ENCODE measurements around the gene KRTAP10-6. TPM values are rescaled to one million over a fixed set of nuclear protein-coding genes. Genes with fewer than 3 reads are reported as not detected.
"Not testable (repeated sequence)": the region's sequence is repeated elsewhere in the genome, so short reads cannot be mapped to it uniquely, and the experiment has no call there.

KRTAP10-6 gene
- total RNA-seq, 3 donors from 2014 or later = not detected

DNA sequence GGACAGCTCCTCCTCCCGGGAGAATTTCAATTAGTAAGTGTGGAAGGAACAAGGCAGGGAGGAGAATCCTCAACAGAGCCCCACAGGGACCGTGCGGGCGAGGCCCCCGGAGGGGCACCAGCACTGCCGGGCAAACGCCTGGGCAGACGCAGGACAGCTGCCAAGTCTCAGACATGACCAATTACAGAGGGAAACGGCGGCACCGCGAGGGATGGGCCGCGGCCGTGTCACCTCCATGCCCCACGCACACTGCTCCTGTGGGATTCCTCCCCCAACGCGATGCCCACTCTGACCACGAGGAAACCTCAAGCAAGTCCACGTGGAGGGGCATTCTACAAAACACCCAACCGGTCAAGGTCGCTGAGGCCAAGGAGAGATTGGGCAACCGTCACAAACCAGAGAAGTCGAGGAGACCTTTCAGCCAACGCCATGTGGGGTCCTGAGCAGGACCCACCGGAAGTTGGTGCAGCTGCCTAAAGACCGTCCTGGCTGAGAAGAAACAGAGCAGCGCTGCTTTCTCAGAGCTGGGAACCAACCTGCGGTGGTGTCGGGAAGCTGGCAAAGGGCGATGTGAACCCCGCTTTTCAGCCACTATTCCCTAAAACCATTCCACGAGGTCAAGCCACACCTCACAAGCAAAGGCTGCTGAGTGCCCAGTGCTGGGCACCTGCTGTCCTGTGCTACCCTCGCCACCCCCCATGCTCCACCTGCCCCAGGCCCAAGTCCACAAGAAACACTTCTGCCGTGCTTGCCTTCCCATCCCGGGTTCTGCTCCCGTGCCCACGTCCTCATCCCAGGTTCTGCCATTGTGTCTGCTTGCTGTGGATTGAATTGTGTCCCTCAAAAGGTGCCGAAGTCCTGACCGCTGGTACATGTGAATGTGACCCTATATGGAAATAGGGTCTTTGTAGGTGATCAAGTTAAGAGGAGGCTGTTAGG lies 20.2 kb downstream of the KRTAP10-6 start:
- H3K4me1 Mint-ChIP-seq (ENCODE audit: low read depth) = peaks cover 4% of the 10 kb centered on the region
- DNase-seq = no peak
- peaks cover 9% of the 10 kb centered on the region for H3K27me3 Mint-ChIP-seq (ENCODE audit: low read depth)
- no peak overlapping the region for H3K4me3 Mint-ChIP-seq
- no peaks in the 10 kb centered on the region for H3K36me3 Mint-ChIP-seq (ENCODE audit: insufficient read depth)
- peaks cover 5% of the 10 kb centered on the region for H3K9me3 Mint-ChIP-seq
- ATAC-seq = no peak

GRCh38 chr21:44571296-44571695 lies 21.0 kb downstream of the KRTAP10-6 start:
- H3K4me1 Mint-ChIP-seq (ENCODE audit: low read depth) = peaks cover 4% of the 10 kb centered on the region
- peaks cover 4% of the 10 kb centered on the region for H3K9me3 Mint-ChIP-seq
- H3K36me3 Mint-ChIP-seq (ENCODE audit: insufficient read depth) = no peaks in the 10 kb centered on the region
- ATAC-seq (no peak), DNase-seq (no peak)
- H3K27me3 Mint-ChIP-seq (ENCODE audit: low read depth) = peaks cover 9% of the 10 kb centered on the region
- H3K4me3 Mint-ChIP-seq = no peak overlapping the region

GRCh38 chr21:44569861-44570517 lies 22.3 kb downstream of the KRTAP10-6 start:
- no peak for DNase-seq
- ATAC-seq = no peak
- Mint-ChIP-seq H3K4me3 (no peak overlapping the region), H3K4me1 (ENCODE audit: low read depth) (peaks cover 9% of the 10 kb centered on the region), H3K36me3 (ENCODE audit: insufficient read depth) (no peaks in the 10 kb centered on the region), H3K9me3 (peaks cover 4% of the 10 kb centered on the region), H3K27me3 (ENCODE audit: low read depth) (peaks cover 9% of the 10 kb centered on the region)

DNA sequence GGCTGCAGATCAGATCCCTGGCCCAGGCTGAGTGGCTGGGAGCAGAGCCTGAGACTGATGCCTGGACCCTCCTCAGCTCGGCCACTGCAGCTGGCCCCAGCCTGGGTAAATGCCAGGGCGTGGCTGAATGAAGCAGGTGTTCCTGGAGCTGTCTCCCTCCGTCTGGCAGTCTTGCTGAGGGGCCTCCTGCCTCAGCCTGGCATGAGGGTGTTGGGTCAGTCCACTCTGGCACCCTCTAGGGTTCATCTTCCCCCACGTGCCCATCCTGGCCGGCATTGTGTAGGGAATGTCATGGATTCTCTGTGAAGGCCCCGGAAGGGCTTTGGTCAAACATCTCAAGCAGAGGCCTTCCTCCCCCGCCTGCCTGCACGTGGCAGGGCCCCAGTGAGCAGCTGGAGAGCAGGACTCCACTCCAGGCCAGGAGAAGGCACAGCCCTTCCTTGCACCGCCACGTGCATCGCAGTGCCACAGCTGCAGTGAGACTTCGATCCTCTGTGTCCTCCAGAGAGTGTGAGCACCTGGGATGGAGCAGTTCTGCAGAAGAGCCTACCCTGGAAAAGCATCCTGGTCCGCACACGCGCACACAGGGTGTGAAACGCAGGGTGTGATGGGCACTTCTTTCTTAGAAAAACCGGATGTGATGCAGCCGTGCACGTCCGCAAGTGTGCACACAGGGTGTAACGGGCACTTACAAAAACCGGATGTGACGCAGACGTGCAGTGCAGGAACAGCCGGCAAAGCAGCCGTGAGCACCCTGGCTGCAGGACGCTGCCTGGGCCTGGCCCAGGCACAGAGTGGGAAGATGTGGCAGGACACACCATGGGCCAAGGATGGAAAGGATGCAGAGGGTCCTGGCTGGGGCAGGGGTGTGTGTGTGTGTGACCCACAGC lies 23.4 kb downstream of the KRTAP10-6 start:
- H3K36me3 Mint-ChIP-seq (ENCODE audit: insufficient read depth) = no peaks in the 10 kb centered on the region
- ATAC-seq = no peak
- peaks cover 6% of the 10 kb centered on the region for H3K27me3 Mint-ChIP-seq (ENCODE audit: low read depth)
- H3K9me3 Mint-ChIP-seq = peaks cover 4% of the 10 kb centered on the region
- H3K4me3 Mint-ChIP-seq = no peak overlapping the region
- H3K4me1 Mint-ChIP-seq (ENCODE audit: low read depth) = peaks cover 13% of the 10 kb centered on the region
- DNase-seq = no peak

DNA sequence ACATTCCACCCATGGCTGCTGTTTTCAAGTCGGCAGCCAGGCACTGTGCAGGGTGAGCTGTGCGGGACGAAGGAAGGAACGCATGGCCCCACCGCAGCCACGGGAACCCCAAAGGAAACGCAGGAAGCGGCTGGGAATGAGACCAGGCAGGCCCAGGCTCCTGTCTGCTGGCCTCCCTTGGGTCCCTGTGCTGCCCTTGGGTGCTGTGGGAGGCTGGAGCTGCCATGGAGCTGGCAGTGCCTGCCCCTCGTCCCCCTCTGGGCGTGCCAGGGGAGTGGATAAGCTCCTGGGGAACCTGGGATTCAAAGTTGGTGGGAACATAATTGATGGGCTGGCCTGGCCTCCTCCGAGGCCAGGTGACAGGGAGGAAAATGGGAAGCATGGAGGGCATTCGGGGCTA lies 24.0 kb downstream of the KRTAP10-6 start:
- peaks cover 6% of the 10 kb centered on the region for H3K9me3 Mint-ChIP-seq

DNA sequence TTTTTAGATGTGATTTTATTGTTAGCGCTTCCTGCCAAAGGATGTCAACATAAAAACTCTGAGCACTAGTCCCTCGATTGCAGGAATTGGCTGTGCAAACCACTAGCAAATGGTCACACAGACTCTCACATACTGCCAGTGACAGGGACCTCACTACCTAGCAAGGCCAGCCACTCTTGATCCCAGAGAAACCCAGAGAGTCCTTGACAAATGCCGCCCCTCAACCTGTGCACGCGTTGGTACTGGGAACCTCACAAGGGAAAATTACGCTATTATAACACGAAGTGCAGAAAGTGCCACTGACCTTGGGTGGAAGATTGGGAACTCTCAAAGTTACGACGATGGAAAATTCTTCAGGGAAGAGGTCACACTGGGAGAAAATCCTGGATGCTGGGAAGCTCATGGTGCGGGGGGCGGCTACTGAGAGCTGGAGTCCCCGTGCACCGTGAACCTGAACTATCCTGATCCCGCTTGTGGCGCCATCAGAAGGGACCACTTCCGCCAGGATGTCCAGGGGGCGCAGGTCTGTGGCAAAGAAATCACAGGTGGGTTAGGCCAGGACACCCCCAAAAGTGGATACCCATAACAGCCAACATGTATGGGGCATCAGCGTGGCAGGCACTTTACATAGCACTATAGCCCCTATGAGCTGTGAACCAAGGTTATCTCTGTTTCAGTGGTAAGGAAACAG lies 24.7 kb downstream of the KRTAP10-6 start:
- H3K36me3 Mint-ChIP-seq (ENCODE audit: insufficient read depth) = no peaks in the 10 kb centered on the region
- DNase-seq = no peak

More for the DNA sequence above, 24.0 kb downstream of the KRTAP10-6 start:
- ATAC-seq (no peak), DNase-seq (no peak)
- peaks cover 6% of the 10 kb centered on the region for H3K27me3 Mint-ChIP-seq (ENCODE audit: low read depth)
- H3K4me1 Mint-ChIP-seq (ENCODE audit: low read depth) = peaks cover 13% of the 10 kb centered on the region
- H3K4me3 Mint-ChIP-seq = no peak overlapping the region
- no peaks in the 10 kb centered on the region for H3K36me3 Mint-ChIP-seq (ENCODE audit: insufficient read depth)

GRCh38 chr21:44566403-44566802 lies 25.9 kb downstream of the KRTAP10-6 start:
- no peaks in the 10 kb centered on the region for H3K36me3 Mint-ChIP-seq (ENCODE audit: insufficient read depth)

More for the DNA sequence above, 24.7 kb downstream of the KRTAP10-6 start:
- H3K4me1 Mint-ChIP-seq (ENCODE audit: low read depth) = peaks cover 13% of the 10 kb centered on the region
- peaks cover 3% of the 10 kb centered on the region for H3K27me3 Mint-ChIP-seq (ENCODE audit: low read depth)
- H3K4me3 Mint-ChIP-seq = no peak overlapping the region
- ATAC-seq = no peak
- peaks cover 13% of the 10 kb centered on the region for H3K9me3 Mint-ChIP-seq

DNA sequence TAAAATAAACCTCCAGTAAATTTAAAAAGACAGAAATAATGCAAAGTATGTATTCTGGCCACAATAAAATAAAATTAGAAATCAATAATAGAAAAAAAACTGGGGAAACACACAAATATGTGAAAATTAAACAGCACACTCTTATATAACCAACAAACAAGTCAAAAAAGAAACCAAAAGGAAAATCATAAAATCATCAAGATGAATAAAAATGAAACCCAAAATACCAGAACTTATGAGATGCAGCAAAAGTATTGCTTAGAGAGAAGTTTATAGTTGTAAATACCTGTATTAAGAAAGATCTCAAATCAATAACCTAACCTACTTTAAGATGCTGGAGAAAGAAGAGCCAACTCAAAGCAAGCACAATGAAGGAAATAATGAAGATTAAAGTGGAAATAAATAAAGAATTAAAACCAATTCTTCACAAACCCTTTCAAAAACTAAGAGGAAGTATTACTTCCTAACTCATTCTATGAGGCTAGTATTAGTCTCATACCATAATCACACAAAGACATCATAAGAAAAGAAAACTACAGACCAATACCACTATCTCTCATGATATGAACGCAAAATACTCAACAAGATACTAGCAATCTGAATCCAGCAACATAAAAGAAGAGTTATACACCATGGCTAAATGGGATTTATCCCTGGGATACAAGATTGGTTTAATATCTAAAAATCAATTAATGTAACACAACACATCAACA lies 27.3 kb downstream of the KRTAP10-6 start:
- Mint-ChIP-seq H3K4me3 (no peak overlapping the region), H3K36me3 (ENCODE audit: insufficient read depth) (no peaks in the 10 kb centered on the region), H3K4me1 (ENCODE audit: low read depth) (peaks cover 13% of the 10 kb centered on the region), H3K9me3 (peaks cover 34% of the 10 kb centered on the region), H3K27me3 (ENCODE audit: low read depth) (no peaks in the 10 kb centered on the region)
- DNase-seq = no peak
- no peak for ATAC-seq

More at GRCh38 chr21:44566403-44566802, 25.9 kb downstream of the KRTAP10-6 start:
- ATAC-seq (no peak), DNase-seq (no peak)
- H3K27me3 Mint-ChIP-seq (ENCODE audit: low read depth) = no peaks in the 10 kb centered on the region
- peaks cover 22% of the 10 kb centered on the region for H3K9me3 Mint-ChIP-seq
- H3K4me1 Mint-ChIP-seq (ENCODE audit: low read depth) = peaks cover 13% of the 10 kb centered on the region
- no peak overlapping the region for H3K4me3 Mint-ChIP-seq

DNA sequence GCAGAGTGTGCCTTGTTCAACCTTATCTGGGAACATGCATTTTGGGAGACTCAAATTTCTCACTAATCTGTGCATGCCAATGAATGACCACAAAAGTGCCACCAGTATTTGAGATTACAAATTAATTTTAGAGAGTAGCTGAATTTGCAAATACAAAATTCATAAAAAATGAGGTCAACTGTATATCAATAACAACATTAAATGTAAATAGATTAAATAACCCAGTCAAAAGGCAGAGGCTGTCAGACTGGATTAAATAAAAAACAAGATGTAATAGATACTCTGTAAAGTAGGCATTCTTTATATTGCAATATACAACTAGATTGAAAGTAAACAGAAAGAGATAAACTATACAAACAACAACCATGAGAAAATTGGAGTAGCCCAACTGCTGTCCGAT lies 28.2 kb downstream of the KRTAP10-6 start:
- ATAC-seq (no peak), DNase-seq (no peak)
- Mint-ChIP-seq H3K36me3 (ENCODE audit: insufficient read depth) (no peaks in the 10 kb centered on the region), H3K4me1 (ENCODE audit: low read depth) (peaks cover 13% of the 10 kb centered on the region), H3K4me3 (no peak overlapping the region), H3K27me3 (ENCODE audit: low read depth) (no peaks in the 10 kb centered on the region), H3K9me3 (peaks cover 38% of the 10 kb centered on the region)

DNA sequence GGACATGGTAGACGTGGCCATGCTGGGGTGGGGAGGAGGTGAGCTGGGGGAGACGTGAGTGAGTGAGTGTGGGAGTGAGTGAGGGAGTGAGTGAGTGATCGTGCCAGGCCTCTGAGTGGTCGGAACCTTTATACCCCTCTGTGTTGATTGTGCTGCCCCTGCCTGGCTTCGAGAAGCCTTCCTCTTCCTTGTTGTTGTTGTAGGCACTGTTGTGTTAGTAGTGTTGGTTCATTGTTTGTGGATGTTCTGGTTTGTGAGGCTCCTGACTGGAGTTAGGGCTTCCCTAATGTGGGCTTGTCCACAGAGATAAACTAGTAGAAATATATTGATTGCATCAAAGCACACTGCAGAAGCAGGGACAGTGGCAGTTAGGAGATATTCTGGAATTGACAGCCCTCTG lies 33.6 kb downstream of the KRTAP10-6 start, which contains the start of gene KRTAP10-3:
KRTAP10-3 (minus strand) TSS at position 101 of the 400 bp plus-strand sequence; CDS start at position 21, 80 bp downstream.
- ATAC-seq (no peak), DNase-seq (no peak)
- H3K4me3 Mint-ChIP-seq = no peak within 1 kb of the TSS
- H3K36me3 Mint-ChIP-seq (ENCODE audit: insufficient read depth) = no peaks in the 10 kb centered on the region
- no peaks in the 10 kb centered on the region for H3K4me1 Mint-ChIP-seq (ENCODE audit: low read depth)
- peaks cover 38% of the 10 kb centered on the region for H3K9me3 Mint-ChIP-seq
- H3K27me3 Mint-ChIP-seq (ENCODE audit: low read depth) = no peaks in the 10 kb centered on the region

- not testable (repeated sequence) for ATAC-seq; H3K36me3 Mint-ChIP-seq (ENCODE audit: insufficient read depth); H3K4me1 Mint-ChIP-seq (ENCODE audit: low read depth); H3K4me3 Mint-ChIP-seq; DNase-seq; H3K27me3 Mint-ChIP-seq (ENCODE audit: low read depth)
- H3K9me3 Mint-ChIP-seq = peaks cover 40% of the 10 kb centered on the region
Observed at GRCh38 chr21:44558329-44558675, 34.0 kb downstream of the KRTAP10-6 start.

DNA sequence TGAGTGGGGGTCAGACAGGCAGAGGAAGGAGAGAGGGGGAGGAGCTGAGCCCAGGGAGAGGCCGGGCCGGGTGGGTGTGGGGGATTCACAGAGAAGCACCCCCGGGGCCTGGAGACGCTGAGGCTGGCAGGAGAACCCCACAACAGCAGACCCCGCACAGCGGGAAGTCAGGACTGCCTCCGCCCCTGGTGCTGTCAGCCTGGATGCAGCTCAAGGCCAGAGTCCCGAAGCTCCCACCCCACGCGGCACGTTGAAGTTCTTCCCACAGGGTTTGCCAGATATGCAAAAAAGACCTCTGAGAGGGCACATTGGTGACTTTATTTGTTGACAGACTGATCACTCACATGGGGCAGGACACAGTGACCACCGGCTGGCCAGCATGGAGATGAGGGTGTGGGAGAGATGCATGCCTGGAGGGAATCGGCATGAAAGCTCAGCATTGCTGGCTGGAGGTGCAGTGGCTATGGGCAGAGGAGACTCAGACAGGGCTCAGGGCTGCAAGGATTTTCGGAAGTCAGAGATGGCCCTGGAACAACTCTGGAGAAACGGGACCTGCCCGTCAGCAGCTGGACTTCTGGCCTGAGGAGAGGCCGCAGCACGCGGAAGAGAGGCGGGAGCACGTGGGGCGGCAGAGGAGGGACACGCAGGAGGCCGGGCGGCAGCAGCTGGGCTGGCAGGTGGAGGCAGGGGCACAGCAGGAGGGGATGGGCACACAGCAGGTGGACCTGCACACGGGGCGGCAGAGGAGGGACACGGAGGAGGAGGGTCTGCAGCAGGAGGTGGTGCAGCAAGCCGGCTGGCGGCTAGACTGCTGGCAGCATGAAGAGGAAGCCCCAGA lies 34.6 kb downstream of the KRTAP10-6 start:
- DNase-seq = no peak
- H3K36me3 Mint-ChIP-seq (ENCODE audit: insufficient read depth) = peaks cover 3% of the 10 kb centered on the region

More for the DNA sequence above, 34.6 kb downstream of the KRTAP10-6 start:
- H3K4me3 Mint-ChIP-seq = no peak overlapping the region
- H3K27me3 Mint-ChIP-seq (ENCODE audit: low read depth) = no peaks in the 10 kb centered on the region
- H3K9me3 Mint-ChIP-seq = peaks cover 38% of the 10 kb centered on the region
- no peaks in the 10 kb centered on the region for H3K4me1 Mint-ChIP-seq (ENCODE audit: low read depth)
- no peak for ATAC-seq

Data from activated T-cell treated with anti-CD3 and anti-CD28 coated beads, Interleukin-2, amount 50 U/mL, for 4 hours (primary cell).